A673 (cell line): ENCODE measurements around the gene TBC1D16. TPM values are rescaled to one million over a fixed set of nuclear protein-coding genes. Genes with fewer than 3 reads are reported as not detected.

ENCODE experiments used
- BruUV-seq: library from RNA; stranded (reverse); fragments of 400-500 nt; replicated peaks from 2 replicates; lab custom pipeline; 2021; lab: Mats Ljungman, UMichigan
- CTCF ChIA-PET: fragments of 300-600 bp; sonication (Branson Sonifier 250); formaldehyde crosslinking; loops from one replicate; lab custom pipeline; 2022; ENCODE audit warnings: antibody characterized with exemption; lab: Charles Lee
- POLR2A ChIA-PET: fragments of 300-600 bp; sonication (Branson Sonifier 250); formaldehyde crosslinking; loops from one replicate; lab custom pipeline; 2022; ENCODE audit warnings: antibody characterized with exemption; ENCODE audit not compliant: low non-redundant PET; lab: Charles Lee
- DNase-seq: peaks from one replicate; pipeline ENCODE4 v3.0.0-alpha.2; 2015; ENCODE audit warnings: low spot score
- H3K27ac ChIP-seq: fragments of 200-600 bp; sonication (generic); 2 replicates; pipeline ENCODE4 v1.5.1; 2016; ENCODE audit warnings: mixed run types, low read depth, mild to moderate bottlenecking, mixed read lengths, antibody characterized with exemption, low read length; ENCODE audit not compliant: poor library complexity, severe bottlenecking
- H3K27me3 ChIP-seq: fragments of 200-600 bp; sonication (generic); replicated peaks from 2 replicates; pipeline ENCODE4 v1.6.1; 2017; ENCODE audit warnings: mixed run types, low read depth, mild to moderate bottlenecking, mixed read lengths, antibody characterized with exemption, low read length; ENCODE audit not compliant: insufficient read depth, poor library complexity
- H3K36me3 ChIP-seq: fragments of 200-600 bp; sonication (generic); 2 replicates; pipeline ENCODE4 v1.6.1; 2016; ENCODE audit warnings: mixed run types, mild to moderate bottlenecking, mixed read lengths, antibody characterized with exemption, low read length; ENCODE audit not compliant: insufficient read depth, poor library complexity, severe bottlenecking
- H3K4me1 ChIP-seq: fragments of 200-600 bp; sonication (generic); 2 replicates; pipeline ENCODE4 v1.6.1; 2017; ENCODE audit warnings: mixed run types, mild to moderate bottlenecking, mixed read lengths, antibody characterized with exemption, low read length; ENCODE audit not compliant: insufficient read depth, poor library complexity, severe bottlenecking
- H3K4me3 ChIP-seq: fragments of 200-600 bp; sonication (generic); 2 replicates; pipeline ENCODE4 v1.5.1; 2016; ENCODE audit warnings: low read depth, mixed run types, mild to moderate bottlenecking, mixed read lengths, low read length; ENCODE audit not compliant: poor library complexity, severe bottlenecking
- H3K9me3 ChIP-seq: fragments of 200-600 bp; sonication (generic); 2 replicates; pipeline ENCODE4 v1.6.1; 2016; ENCODE audit warnings: mixed run types, low read depth, mild to moderate bottlenecking, mixed read lengths, antibody characterized with exemption, low read length; ENCODE audit not compliant: poor library complexity, severe bottlenecking
- CTCF ChIP-seq: fragments of 300-800, 200-600 bp; sonication (generic); conservative IDR thresholded peaks from 2 replicates; pipeline ENCODE4 v1.5.1; 2017; ENCODE audit warnings: low read depth, mild to moderate bottlenecking, antibody characterized with exemption, low read length, moderate library complexity, mixed read lengths
- EZH2 ChIP-seq: fragments of 200-600 bp; sonication (generic); IDR thresholded peaks from 2 replicates; pipeline ENCODE4 v1.6.1; 2017; ENCODE audit warnings: borderline replicate concordance, low read depth, mild to moderate bottlenecking, mixed read lengths, antibody characterized with exemption, low read length; ENCODE audit not compliant: poor library complexity, severe bottlenecking
- intact Hi-C: fragments of 100-400 bp; cut with micrococcal nuclease; formaldehyde crosslinking; loops from one replicate; pipeline ENCODE4 v1.10.0; 2022; ENCODE audit not compliant: unreplicated experiment
- total RNA-seq: library from RNA; stranded (reverse); gene quantifications from 2 replicates; pipeline ENCODE4 v1.2.3, GENCODE V29; 2021

Gene TBC1D16
- total RNA-seq, 1 experiment from 2014 or later, result 49.1 TPM

GRCh38 chr17:80028030-80028429, 7.6 kb downstream of the TBC1D16 start:
- POLR2A ChIA-PET, result no interaction called here
- intact Hi-C loops, result no loop called here
- Histone ChIP-seq H3K9me3 (no peaks in the 10 kb centered on the region), H3K36me3 (no peaks in the 10 kb centered on the region), H3K27ac (no peak overlapping the region), H3K4me1 (peaks cover 9% of the 10 kb centered on the region), H3K4me3 (no peak overlapping the region), H3K27me3 (no peaks in the 10 kb centered on the region)
- DNase-seq, result no peak
- CTCF ChIA-PET, result no interaction called here
- TF ChIP-seq CTCF (no peak), EZH2 (no peak)
- no TSS peak for BruUV-seq

GRCh38 chr17:80027043-80027435, 8.6 kb downstream of the TBC1D16 start:
- H3K27me3 ChIP-seq, result no peaks in the 10 kb centered on the region
- no peaks in the 10 kb centered on the region for H3K36me3 ChIP-seq
- H3K27ac ChIP-seq, result no peak overlapping the region
- no TSS peak for BruUV-seq
- no peaks in the 10 kb centered on the region for H3K9me3 ChIP-seq
- peaks cover 9% of the 10 kb centered on the region for H3K4me1 ChIP-seq
- DNase-seq, result no peak
- ChIA-PET CTCF (no interaction called here), POLR2A (no interaction called here)
- intact Hi-C loops, result no loop called here
- H3K4me3 ChIP-seq, result no peak overlapping the region
- TF ChIP-seq CTCF (no peak), EZH2 (no peak)

GRCh38 chr17:80026359-80027042, 9.2 kb downstream of the TBC1D16 start:
- H3K27ac ChIP-seq, result no peak overlapping the region
- POLR2A ChIA-PET, result no interaction called here
- CTCF ChIA-PET, result no interaction called here
- H3K4me3 ChIP-seq, result no peak overlapping the region
- no peaks in the 10 kb centered on the region for H3K36me3 ChIP-seq
- peaks cover 9% of the 10 kb centered on the region for H3K4me1 ChIP-seq
- intact Hi-C loops, result no loop called here
- no peaks in the 10 kb centered on the region for H3K27me3 ChIP-seq
- no TSS peak for BruUV-seq
- TF ChIP-seq CTCF, result no peak
- TF ChIP-seq EZH2, result no peak
- H3K9me3 ChIP-seq, result no peaks in the 10 kb centered on the region
- DNase-seq, result no peak
